Daoy (cell line): ENCODE measurements around the gene KRT75. TPM values are rescaled to one million over a fixed set of nuclear protein-coding genes. Genes with fewer than 3 reads are reported as not detected.

Experiments used
- DNase-seq: peaks from one replicate; pipeline ENCODE4 v3.0.0-alpha.2; 2015; ENCODE audit warnings: low read depth
- total RNA-seq: library from RNA; depleted of rRNA; stranded (reverse); fragments of >200 nt; shearing (Covaris generic); gene quantifications from 2 replicates; pipeline ENCODE4 v1.2.3, GENCODE V29; 2014; rRNA removed

KRT75 gene
- total RNA-seq, 1 experiment from 2014 or later: 2.7 TPM

DNA sequence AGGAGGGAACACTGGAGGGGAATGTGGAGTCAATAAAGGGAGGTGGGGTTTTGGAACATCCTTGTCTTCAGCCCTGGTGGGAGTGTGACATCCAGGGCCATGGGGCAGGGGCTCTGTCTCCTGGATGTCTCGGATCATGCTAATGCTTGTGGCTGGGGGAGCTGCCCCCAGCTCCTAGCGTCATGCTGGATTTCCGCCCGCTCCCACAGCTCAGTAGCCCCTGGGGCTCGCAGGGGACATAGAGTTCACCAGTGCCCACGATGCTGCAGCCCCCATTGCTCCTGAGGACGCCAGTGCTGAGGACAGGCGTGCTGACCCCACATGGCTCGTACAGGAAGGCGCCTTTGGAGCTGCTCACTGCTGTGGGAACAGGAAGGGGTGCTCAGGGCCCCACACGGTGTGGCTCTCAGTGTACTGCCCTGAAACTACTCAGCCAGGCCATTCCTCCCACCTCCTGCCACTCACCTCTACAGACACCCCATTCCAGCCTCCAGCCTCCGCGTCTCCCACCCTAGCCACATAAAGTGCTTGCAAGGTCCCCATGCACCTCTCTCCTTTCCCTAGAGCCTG, 39.2 kb downstream of the KRT75 start:
- DNase-seq: no peak

DNA sequence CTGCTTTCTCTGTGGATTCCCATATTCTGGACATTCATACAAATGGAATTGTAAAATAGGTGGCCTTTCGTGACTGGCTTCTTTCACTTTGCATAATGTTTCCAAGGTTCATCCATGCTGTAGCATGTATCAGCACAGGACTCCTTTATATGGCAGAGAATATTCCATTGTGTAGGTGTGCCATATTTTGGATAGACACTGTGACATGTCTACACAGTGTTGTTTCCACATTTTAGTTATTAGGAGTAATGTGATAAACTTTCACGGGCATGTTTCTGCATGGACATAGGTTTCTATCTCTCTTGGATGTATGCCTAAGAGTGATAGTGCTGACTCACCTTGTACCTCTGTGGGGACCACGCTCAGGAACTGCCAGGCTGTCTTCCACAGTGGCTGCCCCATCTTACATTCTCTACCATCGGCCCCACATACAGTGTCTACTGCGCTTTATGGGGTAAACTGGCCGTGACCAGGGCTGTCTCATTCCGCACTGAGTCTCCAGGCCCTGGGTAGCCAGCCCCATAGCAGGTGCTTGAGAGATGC, 41.6 kb downstream of the KRT75 start:
- DNase-seq: no peak

DNA sequence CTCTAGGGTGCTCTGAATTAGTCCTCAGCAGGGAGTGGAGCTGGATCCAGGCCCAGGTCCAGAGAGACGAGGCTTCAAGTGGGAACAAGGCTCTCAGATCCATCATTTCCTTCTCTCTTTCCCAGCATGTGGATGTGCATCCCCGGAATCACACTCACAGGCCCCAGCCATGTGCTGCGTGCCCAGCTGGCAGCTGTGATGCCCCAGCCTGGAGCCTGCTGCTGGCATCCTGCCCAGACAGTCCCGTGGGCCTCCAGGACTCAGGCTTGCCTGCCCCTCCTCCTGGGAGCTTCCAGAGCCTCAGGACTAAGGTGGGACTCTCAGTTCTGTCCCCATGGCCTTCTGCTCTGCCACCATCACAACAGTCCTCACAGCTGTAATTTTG, 42.6 kb downstream of the KRT75 start:
- DNase-seq: peak; percentile 53

DNA sequence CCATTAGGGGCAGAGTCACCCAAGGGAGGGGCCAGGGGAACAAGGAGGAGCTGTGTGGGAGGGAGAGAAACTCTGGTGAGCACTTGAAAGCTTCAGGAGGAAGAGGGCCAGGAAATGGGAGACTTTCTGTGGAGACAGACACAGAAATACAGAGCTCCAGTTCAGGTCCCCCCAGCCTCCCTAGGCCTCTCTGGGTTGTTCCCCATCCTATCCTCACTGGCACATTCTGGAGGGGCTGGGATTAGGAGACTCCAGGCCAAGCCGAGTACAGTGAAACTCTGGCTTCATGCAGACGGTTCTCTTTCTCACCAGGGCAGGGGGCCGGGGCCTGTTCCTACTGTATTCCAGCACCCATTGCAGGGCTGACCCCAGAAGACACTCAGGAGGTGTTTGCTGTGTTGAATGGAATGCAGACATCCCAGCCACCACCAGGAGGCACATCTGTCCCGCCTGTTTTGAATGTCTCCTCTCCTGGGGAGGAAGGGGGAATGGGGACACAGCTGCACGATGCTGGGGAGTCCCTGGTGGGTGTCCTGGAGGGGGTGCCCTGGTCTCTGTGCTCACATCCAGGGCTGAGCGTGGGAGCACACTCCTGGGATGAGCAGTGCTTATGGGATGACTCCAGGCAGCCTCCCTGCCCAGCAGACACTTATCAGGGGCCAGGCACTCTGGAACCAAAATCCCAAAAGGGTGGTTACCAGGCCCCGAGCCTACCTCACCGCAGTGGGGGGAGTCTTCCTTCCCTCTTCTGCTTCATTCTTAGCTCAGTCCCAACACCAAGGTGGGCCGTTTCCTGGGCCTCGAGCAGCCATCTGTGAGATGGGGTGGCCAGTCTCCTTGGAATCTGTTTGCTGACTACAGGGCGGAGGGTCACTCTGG, 43.2 kb downstream of the KRT75 start:
- DNase-seq: peak; percentile 50

DNA sequence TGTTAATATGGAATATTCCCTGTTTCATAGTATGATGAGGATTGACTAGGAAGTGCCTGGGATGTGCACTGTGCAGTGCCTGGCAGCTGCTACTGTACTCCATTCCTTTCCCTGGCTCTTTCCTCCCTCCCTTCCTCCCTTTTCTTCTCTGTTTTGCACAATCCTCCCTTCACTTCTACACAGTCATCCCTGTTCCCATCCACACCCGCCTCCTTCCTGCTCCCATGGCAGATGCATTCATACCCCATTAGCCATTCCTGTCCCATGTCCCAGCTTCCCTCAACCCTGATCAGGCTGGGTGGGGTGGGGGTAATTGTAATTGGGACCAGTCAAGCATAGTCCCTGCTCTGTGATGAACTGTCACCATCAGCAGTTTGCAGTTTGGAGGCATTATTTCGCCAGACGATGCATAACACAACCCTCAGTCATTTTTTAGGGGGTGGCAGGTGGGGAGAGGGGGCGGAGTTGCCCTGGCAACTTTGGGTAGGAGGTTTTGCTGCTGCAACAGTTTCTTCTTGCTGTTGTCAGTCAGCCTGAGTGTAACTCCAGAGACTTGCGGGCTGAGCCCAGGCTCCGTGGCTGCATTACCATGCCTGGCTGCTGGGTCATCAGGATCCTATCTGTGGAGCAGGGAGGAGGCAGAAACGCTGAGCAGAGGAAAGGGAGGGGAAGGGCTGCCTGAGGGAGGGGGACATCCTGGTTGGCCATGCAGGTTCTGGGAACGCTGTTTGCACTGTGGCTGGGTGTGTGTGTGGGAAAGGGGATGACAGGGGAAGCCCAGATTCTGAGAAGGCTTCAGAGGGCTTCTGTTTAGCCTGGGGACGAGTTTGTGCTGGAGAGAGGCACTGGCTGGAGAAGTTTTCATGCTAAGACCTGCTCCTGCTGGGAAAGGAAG, 44.6 kb downstream of the KRT75 start:
- no peak for DNase-seq

DNA sequence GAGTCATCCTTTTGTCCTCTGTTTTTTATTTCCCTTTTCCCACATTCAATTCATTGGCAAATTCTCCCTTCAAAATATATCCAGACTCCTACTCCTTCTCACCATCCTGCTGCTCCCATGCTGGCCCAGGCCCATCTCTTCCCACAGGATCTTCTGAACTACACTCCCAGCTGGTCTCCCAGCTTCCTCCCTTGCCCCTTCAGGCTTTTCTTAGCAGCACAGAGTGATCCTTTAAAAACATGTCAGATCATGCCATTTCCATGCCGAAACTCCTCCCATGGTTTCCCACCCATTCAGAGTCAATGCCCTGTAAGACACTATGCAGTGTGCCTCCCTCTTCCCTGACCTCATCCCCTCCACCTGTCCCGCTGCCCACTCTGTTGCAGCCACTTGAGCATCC, 46.3 kb downstream of the KRT75 start:
- DNase-seq: no peak

DNA sequence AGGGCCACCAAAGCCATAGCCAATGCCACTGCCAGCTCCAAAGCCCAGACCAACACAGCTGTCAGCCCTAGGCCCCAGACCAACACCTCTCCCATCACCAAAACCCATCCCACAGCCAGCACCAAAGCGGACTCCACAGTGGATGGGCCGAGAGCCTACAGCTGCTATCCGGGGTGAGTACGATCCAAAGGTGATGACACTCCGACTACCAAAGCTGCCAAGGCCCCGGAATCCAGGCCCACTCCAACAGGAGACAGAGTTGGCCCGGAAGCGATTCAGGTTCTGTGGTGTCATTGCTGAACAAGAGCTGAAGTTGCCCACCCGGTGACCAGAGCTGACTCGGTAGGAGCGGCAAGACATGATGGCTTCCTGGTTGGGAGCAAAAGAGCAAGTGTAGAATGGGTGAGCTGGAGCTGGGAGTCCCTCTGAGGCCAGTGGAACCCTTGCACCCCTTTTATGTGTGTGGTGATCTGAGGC, 48.9 kb downstream of the KRT75 start, which contains the start of gene KRT84:
KRT84 (minus strand) TSS at position 427 of the 477 bp plus-strand sequence; CDS start at position 360, 67 bp downstream.
- no peak for DNase-seq

DNA sequence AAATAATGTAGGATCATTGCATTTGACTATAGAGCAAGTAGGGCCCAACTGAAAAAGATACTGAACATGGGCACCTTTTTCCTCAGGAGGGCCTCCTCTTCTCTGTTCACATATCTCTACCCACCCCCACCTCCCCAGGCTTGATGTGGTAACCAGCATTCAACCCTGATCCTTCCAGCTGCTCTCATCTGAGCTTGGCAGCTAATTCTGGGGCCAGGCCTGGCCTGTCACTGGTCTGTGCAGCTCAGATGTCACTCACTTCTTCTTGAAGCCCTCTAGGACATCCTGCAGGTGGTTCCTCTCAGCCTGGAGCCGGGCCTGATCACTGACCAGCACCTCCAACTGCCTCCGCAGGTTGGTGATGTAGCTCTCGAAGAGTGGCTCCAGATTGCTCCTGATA, 50.8 kb downstream of the KRT75 start:
- DNase-seq: no peak

DNA sequence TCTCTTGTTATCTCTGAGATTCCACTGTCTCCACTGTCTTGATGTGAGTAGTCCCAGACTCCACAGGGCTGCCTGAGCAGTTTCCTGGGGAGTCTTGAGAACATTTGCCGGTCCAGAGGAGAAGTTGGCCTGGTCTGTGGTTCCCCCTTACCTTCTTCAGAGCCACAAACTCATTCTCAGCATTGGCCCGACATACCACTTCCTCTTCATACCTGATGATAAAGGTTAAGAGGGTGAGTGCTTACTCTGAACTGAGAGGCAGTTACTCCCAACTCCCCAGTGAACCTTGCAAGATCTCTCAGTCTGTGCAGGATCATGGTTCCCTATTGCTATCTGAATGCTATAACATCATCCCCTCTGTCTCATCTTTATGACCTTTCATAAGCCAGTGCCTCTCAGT, 51.3 kb downstream of the KRT75 start:
- no peak for DNase-seq

DNA sequence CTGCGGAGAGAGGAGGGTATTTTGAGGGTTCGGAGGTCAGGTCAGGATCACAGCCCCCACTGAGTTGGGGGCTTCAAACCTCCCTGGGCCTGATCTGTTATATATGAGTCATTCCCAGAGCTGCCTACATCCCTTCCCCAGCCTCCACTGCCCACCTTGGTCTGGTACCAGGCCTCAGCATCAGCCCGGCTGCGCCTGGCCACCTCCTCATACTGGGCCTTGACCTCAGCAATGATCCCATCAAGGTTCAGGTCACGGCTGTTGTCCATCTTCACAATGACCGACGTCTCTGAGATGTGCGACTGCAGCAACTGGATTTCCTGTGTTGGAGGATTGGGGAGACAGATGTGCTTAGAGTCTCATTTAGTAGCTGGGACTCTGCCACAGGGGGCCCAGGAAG, 53.0 kb downstream of the KRT75 start:
- no peak for DNase-seq

DNA sequence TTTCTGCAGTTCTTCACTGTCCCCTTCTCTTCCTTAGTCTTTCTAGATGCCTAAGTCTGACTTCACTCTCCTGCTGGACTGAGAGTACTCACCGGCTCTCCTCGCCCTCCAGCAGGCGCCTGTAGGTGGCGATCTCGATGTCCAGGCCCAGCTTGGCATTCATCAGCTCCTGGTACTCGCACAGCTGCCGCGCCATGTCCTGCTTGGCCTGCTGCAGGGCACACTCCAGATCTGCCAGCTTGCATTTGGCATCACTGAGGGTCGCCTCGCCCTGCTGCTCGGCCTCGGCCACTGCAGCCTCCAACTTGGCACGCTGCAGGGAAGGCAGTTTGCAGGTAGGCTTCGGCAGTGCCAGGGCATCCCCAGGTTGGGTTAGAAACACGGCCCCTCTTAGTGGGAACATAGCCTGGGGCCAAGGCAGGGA, 53.9 kb downstream of the KRT75 start:
- peak; percentile 64 for DNase-seq

DNA sequence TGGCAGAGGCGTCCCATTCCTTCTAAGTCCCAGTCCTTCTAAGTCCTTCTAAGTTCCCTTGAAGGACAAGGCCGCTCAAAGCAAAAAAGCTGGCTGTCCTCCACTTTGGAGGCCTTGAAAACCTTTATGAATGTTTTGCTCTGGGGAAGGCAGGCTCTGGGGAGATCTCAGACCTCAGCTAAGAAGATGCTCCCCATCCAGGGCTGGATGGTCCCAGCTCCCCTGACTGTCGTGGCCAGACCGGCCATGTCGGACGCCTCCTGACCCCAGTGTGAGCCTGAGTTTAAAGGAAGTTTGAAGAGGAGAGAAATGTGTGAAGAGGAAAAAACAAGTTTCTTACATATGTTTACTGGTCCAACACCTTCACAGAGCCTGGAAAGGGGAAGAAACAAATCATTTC, 54.6 kb downstream of the KRT75 start:
- DNase-seq: no peak

DNA sequence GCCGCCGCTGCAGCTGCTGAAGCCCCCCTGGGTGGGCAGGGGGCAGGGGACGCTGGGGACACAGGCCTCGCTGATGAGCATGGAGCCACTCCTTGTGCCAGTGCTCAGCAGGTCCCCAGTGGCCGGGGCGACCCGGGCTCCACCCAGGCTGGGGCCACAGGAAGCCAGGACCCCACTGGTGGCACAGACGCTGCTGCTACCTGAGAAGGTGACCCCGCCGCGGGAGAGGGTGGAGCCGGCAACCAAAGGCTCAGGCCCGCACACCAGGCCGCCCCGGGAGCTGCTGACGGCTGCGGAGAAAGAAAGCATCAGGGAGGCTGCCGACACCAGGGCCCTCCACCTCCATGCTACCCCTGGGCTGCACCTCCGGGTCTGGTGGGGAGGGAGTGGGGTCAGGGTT, 56.1 kb downstream of the KRT75 start:
- no peak for DNase-seq

DNA sequence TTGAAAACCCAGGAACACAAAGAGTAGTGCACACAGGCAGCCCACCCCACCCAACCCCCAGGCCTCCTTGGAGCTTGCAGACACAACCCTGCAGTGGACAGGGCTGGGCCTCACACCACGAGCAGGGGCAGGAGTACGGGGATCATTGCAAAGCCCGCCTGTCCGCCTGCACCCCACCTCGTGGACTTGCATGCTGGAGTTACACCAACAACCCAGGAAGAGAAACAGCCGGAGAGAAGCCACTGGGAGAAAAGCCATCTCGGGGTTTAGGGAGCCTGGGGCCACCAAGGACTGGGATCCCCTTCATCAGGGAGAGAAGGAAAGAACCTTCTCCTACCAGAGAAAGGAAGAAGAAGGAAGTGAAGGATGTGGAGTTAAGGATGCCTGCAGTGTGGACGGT, 56.9 kb downstream of the KRT75 start:
- no peak for DNase-seq

Other genes with a start within 250 kb of the KRT75 start
- gene KRT80, start 242.4 kb downstream of the KRT75 start, total RNA-seq: 4.4 and 5.5 TPM in 2 replicates
- 5.5 and 12.2 TPM in 2 replicates for gene KRT7, start 201.1 kb downstream of the KRT75 start, total RNA-seq
- 0.40 and 0.65 TPM in 2 replicates for gene KRT86, start 159.7 kb downstream of the KRT75 start, total RNA-seq
- 0.74 and 1.0 TPM in 2 replicates for gene KRT81, start 142.8 kb downstream of the KRT75 start, total RNA-seq
- gene KRT83, start 113.0 kb downstream of the KRT75 start, total RNA-seq: not detected in 2 replicates
- 0.80 TPM in 1 of 2 replicates, not detected in the other for gene KRT85, start 66.9 kb downstream of the KRT75 start, total RNA-seq
- gene KRT84, start 48.7 kb downstream of the KRT75 start, total RNA-seq: not detected in 2 replicates
- not detected in 2 replicates for gene KRT82, start 28.0 kb downstream of the KRT75 start, total RNA-seq
- not detected in 2 replicates for gene KRT6B, start 17.8 kb upstream of the KRT75 start, total RNA-seq
- not detected in 2 replicates for gene KRT6C, start 39.4 kb upstream of the KRT75 start, total RNA-seq
- gene KRT6A, start 58.9 kb upstream of the KRT75 start, total RNA-seq: not detected in 2 replicates
- 0.36 TPM in 1 of 2 replicates, not detected in the other for gene KRT5, start 86.0 kb upstream of the KRT75 start, total RNA-seq
- not detected in 2 replicates for gene KRT71, start 118.8 kb upstream of the KRT75 start, total RNA-seq
- gene KRT74, start 139.5 kb upstream of the KRT75 start, total RNA-seq: not detected in 2 replicates
- gene KRT72, start 167.1 kb upstream of the KRT75 start, total RNA-seq: not detected in 2 replicates
- gene KRT73, start 184.2 kb upstream of the KRT75 start, total RNA-seq: not detected in 2 replicates
- 0.03 and 0.40 TPM in 2 replicates for gene KRT2, start 217.8 kb upstream of the KRT75 start, total RNA-seq
- not detected in 2 replicates for gene KRT1, start 246.0 kb upstream of the KRT75 start, total RNA-seq